CD14-positive monocyte (primary cell): ENCODE results near the gene HSD11B2. TPM values are rescaled to one million over a fixed set of nuclear protein-coding genes. Genes with fewer than 3 reads are reported as not detected.

Experiments used
- DNase-seq, 3 donors: peaks; one replicate each; pipeline ENCODE4 v3.0.0-alpha.2; 2011 to 2022
- H2AFZ ChIP-seq: 2 replicates; pipeline ENCODE4 v1.6.0; 2012; ENCODE audit warnings: mild to moderate bottlenecking, low read depth, low read length, inconsistent platforms; ENCODE audit not compliant: insufficient read depth, poor library complexity, severe bottlenecking
- H3K27ac ChIP-seq, 2 donors: 1 replicate in 1 of 2; 2 replicates in 1 of 2; pipeline ENCODE4 v1.5.1; 2012 to 2013; ENCODE audit warnings: low read length in 2 of 2, control low read depth in 1 of 2, inconsistent platforms in 1 of 2, low read depth in 1 of 2, mild to moderate bottlenecking in 1 of 2
- H3K27me3 ChIP-seq, 2 donors: one replicate each; pipeline versions ENCODE4 v1.6.0 to v1.6.1; 2011 to 2013; ENCODE audit warnings: low read length in 2 of 2; ENCODE audit not compliant: control insufficient read depth in 2 of 2, insufficient read depth in 2 of 2
- H3K36me3 ChIP-seq, 2 donors: replicated peaks in 1 of 2; 1 replicate in 1 of 2; 2 replicates in 1 of 2; pipeline versions ENCODE4 v1.5.1 to v1.6.1; 2012 to 2013; ENCODE audit warnings: low read length in 2 of 2, control low read depth in 1 of 2, inconsistent platforms in 1 of 2, mild to moderate bottlenecking in 1 of 2; ENCODE audit not compliant: insufficient read depth in 2 of 2, control insufficient read depth in 1 of 2
- H3K4me1 ChIP-seq, 2 donors: 1 replicate in 1 of 2; 2 replicates in 1 of 2; pipeline versions ENCODE4 v1.5.1 to v1.6.1; 2012 to 2013; ENCODE audit warnings: low read length in 2 of 2, control low read depth in 1 of 2, inconsistent platforms in 1 of 2, mild to moderate bottlenecking in 1 of 2, moderate library complexity in 1 of 2; ENCODE audit not compliant: insufficient read depth in 2 of 2, control insufficient read depth in 1 of 2
- H3K4me2 ChIP-seq: replicated peaks from 2 replicates; pipeline ENCODE3; 2012; ENCODE audit warnings: low read length, moderate library complexity, mild to moderate bottlenecking; ENCODE audit not compliant: poor library complexity, severe bottlenecking; ENCODE audit errors: extremely low read depth
- H3K4me3 ChIP-seq, 3 experiments: fragments of 200-600 bp in 1 of 3; sonication (generic) in 1 of 3; replicated peaks in 1 of 3; 1 replicate in 2 of 3; 2 replicates in 1 of 3; pipeline ENCODE4 v1.5.1; 2011 to 2013; ENCODE audit warnings: low read length in 3 of 3, mild to moderate bottlenecking in 3 of 3, control low read depth in 2 of 3, low read depth in 2 of 3, inconsistent platforms in 1 of 3, moderate library complexity in 1 of 3
- H3K79me2 ChIP-seq: 2 replicates; pipeline ENCODE4 v1.6.0; 2012; ENCODE audit warnings: mild to moderate bottlenecking, control low read depth, inconsistent platforms, low read length, moderate library complexity; ENCODE audit not compliant: insufficient read depth
- H3K9ac ChIP-seq: 2 replicates; pipeline ENCODE4 v1.6.0; 2017; ENCODE audit warnings: low read length, mild to moderate bottlenecking; ENCODE audit not compliant: insufficient read depth, poor library complexity, severe bottlenecking
- H3K9me3 ChIP-seq, 2 donors: replicated peaks in 1 of 2; 1 replicate in 1 of 2; 2 replicates in 1 of 2; pipeline versions ENCODE4 v1.5.1 to v1.6.1; 2012 to 2013; ENCODE audit warnings: low read length in 2 of 2, control low read depth in 1 of 2; ENCODE audit not compliant: control insufficient read depth in 1 of 2, insufficient read depth in 1 of 2
- H4K20me1 ChIP-seq: 2 replicates; pipeline ENCODE4 v1.6.0; 2012; ENCODE audit warnings: mild to moderate bottlenecking, low read length, control low read depth, moderate library complexity; ENCODE audit not compliant: insufficient read depth
- H3K27ac Mint-ChIP-seq, 7 donors: one replicate each; pipeline ENCODE4 v1.8.0; 2020; ENCODE audit warnings: mild to moderate bottlenecking in 7 of 7, mixed read lengths in 7 of 7, moderate library complexity in 6 of 7, inconsistent platforms in 2 of 7
- H3K27me3 Mint-ChIP-seq, 3 donors: one replicate each; pipeline ENCODE4 v1.8.0; 2021 to 2022; ENCODE audit warnings: low read depth in 3 of 3, mild to moderate bottlenecking in 3 of 3, mixed read lengths in 3 of 3, moderate library complexity in 3 of 3, inconsistent platforms in 1 of 3
- H3K36me3 Mint-ChIP-seq, 2 donors: one replicate each; pipeline ENCODE4 v1.8.0; 2020; ENCODE audit warnings: mixed read lengths in 2 of 2, inconsistent platforms in 1 of 2, mild to moderate bottlenecking in 1 of 2
- H3K4me1 Mint-ChIP-seq: one replicate; pipeline ENCODE4 v1.8.0; 2020; ENCODE audit warnings: mild to moderate bottlenecking, mixed read lengths
- H3K4me3 Mint-ChIP-seq, 2 donors: one replicate each; pipeline ENCODE4 v1.8.0; 2020; ENCODE audit warnings: mild to moderate bottlenecking in 2 of 2, mixed read lengths in 2 of 2, moderate library complexity in 1 of 2
- H3K9me3 Mint-ChIP-seq, 7 donors: one replicate each; pipeline ENCODE4 v1.8.0; 2020 to 2022; ENCODE audit warnings: mixed read lengths in 7 of 7, mild to moderate bottlenecking in 6 of 7, moderate library complexity in 6 of 7, inconsistent platforms in 2 of 7
- WGBS: methylation state at CpG from one replicate; pipeline ENCODE4 v1.1.5; 2013; ENCODE audit warnings: missing lambda C conversion rate; ENCODE audit not compliant: insufficient coverage; 5-methylcytosine and 5-hydroxymethylcytosine counted together
- intact Hi-C, 2 donors: fragments of 100-400 bp; cut with micrococcal nuclease; formaldehyde crosslinking; loops; one replicate each; pipeline versions ENCODE4 v1.15.0 to v1.15.1; 2023
- polyA plus RNA-seq, 3 donors: library from polyadenylated mRNA; depleted of rRNA in 1 of 3; unstranded in 2 of 3; stranded (reverse) in 1 of 3; fragments of 300-500 nt in 2 of 3; fragments of >200 nt in 1 of 3; fragmentation: Illumina TruSeq in 2 of 3; gene quantifications; 1 replicate in 2 of 3; 2 replicates in 1 of 3; pipeline ENCODE4 v1.2.3, GENCODE V29; 2012 to 2021
- TF ChIP-seq, protein P1 (sequence below): fragments of 200-600 bp; IDR thresholded peaks from one replicate; pipeline ENCODE4 v1.8.0; 2022; ENCODE audit warnings: antibody characterized with exemption, mild to moderate bottlenecking

The HSD11B2 gene
- polyA plus RNA-seq, 3 donors: not detected

DNA sequence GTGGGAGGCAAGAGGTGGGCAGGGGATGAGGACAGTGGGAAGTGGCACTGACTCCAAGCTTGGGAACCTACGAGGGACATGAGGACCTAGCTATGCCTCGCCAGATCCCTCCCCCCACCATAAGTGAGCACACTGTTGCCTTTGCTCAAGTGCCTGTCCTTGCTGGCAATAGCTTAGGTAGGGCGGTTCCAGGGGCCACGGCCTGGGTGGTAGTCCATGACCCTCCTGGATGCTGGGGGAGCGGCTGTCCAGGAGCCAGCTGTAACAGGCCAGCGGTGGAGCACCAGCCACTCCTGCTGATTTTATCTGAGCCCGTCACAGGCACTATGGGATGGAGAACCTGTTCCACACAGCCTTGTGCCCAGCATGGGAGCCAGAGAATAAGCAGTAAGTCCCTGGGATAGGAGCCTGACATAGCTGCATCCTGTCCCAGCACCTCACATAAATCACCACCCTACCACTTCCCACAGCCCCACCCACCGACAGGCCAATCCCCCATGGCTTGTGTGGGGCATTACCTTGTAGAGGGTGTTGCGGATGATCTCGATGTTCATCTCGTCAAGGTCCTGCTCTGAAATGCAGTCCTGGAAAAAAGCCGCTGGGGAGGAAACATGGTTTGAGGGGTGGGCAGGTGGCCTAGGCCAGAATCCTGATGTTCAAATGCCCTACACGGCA is 11.8 kb downstream of the HSD11B2 start:
- 98% methylated on average over 10 of the region's 13 CpGs for WGBS
- H3K27ac ChIP-seq: no peak overlapping the region

DNA sequence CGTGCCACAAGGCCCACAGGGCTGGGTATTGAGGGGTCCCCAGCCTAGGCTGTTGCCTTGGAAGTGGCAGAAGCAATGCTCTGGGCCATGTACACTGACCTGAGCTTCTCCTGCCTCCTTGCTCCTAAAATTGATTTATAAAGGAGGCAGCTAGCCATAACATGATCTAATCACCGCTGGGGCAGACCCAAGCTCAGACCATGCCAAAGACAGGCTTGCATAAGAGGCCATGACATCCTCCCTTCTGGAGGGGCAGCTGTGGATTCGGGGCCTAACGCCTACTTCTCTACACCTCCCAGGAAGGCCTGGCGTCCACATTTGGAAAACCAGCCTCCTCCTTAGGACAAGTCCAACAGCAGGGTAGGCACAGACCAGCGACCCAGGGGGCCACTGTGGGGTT is 12.3 kb downstream of the HSD11B2 start:
- Histone ChIP-seq H3K36me3 (peaks cover 96 to 100% of the 10 kb centered on the region in 2 donors), H3K27ac (no peak overlapping the region), H3K9ac (no peak overlapping the region), H3K4me2 (no peak overlapping the region), H3K9me3 (no peaks in the 10 kb centered on the region), H3K79me2 (peaks cover 55% of the 10 kb centered on the region), H4K20me1 (peaks cover 100% of the 10 kb centered on the region), H2AFZ (no peak overlapping the region), H3K4me3 (no peak overlapping the region), H3K27me3 (no peaks in the 10 kb centered on the region), H3K4me1 (no peaks in the 10 kb centered on the region)
- Mint-ChIP-seq H3K4me1 (no peaks in the 10 kb centered on the region), H3K27ac (peak overlapping the region in 1 of 7 donors; percentile 44), H3K36me3 (peaks cover 65 to 98% of the 10 kb centered on the region in 2 donors), H3K4me3 (no peak overlapping the region), H3K9me3 (peaks cover 0 to 3% (median 0%) of the 10 kb centered on the region in 7 donors), H3K27me3 (peaks cover 0 to 1% (median 0%) of the 10 kb centered on the region in 3 donors)
- TF ChIP-seq, protein P1, sequence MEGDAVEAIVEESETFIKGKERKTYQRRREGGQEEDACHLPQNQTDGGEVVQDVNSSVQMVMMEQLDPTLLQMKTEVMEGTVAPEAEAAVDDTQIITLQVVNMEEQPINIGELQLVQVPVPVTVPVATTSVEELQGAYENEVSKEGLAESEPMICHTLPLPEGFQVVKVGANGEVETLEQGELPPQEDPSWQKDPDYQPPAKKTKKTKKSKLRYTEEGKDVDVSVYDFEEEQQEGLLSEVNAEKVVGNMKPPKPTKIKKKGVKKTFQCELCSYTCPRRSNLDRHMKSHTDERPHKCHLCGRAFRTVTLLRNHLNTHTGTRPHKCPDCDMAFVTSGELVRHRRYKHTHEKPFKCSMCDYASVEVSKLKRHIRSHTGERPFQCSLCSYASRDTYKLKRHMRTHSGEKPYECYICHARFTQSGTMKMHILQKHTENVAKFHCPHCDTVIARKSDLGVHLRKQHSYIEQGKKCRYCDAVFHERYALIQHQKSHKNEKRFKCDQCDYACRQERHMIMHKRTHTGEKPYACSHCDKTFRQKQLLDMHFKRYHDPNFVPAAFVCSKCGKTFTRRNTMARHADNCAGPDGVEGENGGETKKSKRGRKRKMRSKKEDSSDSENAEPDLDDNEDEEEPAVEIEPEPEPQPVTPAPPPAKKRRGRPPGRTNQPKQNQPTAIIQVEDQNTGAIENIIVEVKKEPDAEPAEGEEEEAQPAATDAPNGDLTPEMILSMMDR: no peak
- DNase-seq: no peak
- WGBS: 90% methylated on average over 4 of the region's 6 CpGs
- intact Hi-C loops: no loop called here

More for the DNA sequence above, 11.8 kb downstream of the HSD11B2 start:
- Histone ChIP-seq H3K4me3 (no peak overlapping the region), H2AFZ (no peak overlapping the region), H4K20me1 (peaks cover 100% of the 10 kb centered on the region), H3K79me2 (peaks cover 49% of the 10 kb centered on the region), H3K27me3 (no peaks in the 10 kb centered on the region), H3K4me1 (no peaks in the 10 kb centered on the region), H3K36me3 (peaks cover 98 to 100% of the 10 kb centered on the region in 2 donors), H3K9me3 (no peaks in the 10 kb centered on the region), H3K9ac (no peak overlapping the region), H3K4me2 (no peak overlapping the region)
- TF ChIP-seq, protein P1: no peak
- Mint-ChIP-seq H3K27ac (peak overlapping the region in 1 of 7 donors; percentile 20), H3K4me1 (peaks cover under 1% of the 10 kb centered on the region), H3K36me3 (peaks cover 71 to 98% of the 10 kb centered on the region in 2 donors), H3K27me3 (peaks cover 0 to 1% (median 0%) of the 10 kb centered on the region in 3 donors), H3K4me3 (no peak overlapping the region), H3K9me3 (peaks cover 0 to 3% (median 0%) of the 10 kb centered on the region in 7 donors)
- DNase-seq: no peak
- intact Hi-C loops: no loop called here
